Esophagus muscularis mucosa (tissue), 4 donors: ENCODE measurements around the gene SPRR2D. TPM values are rescaled to one million over a fixed set of nuclear protein-coding genes. Genes with fewer than 3 reads are reported as not detected.
"Not testable (repeated sequence)": the region's sequence is repeated elsewhere in the genome, so short reads cannot be mapped to it uniquely, and the experiment has no call there.

Experiments
- DNase-seq: peaks from one replicate; pipeline ENCODE4 v3.0.0-alpha.2; 2017; ENCODE audit errors: extremely low spot score
- H3K27ac ChIP-seq, 4 donors: fragments of 200-600 bp; sonication (generic); replicated peaks in 1 of 4; 1 replicate in 3 of 4; 2 replicates in 1 of 4; pipeline ENCODE4 v1.5.1; 2016 to 2019; ENCODE audit warnings: mild to moderate bottlenecking in 1 of 4
- H3K27me3 ChIP-seq, 4 donors: fragments of 200-600 bp; sonication (generic); one replicate each; pipeline versions ENCODE4 v1.5.1 to v1.6.0; 2016 to 2019
- H3K36me3 ChIP-seq, 4 donors: fragments of 200-600 bp; sonication (generic); one replicate each; pipeline ENCODE4 v1.5.1; 2016 to 2019
- H3K4me1 ChIP-seq, 4 donors: fragments of 200-600 bp; sonication (generic); one replicate each; pipeline ENCODE4 v1.5.1; 2016 to 2019
- H3K4me3 ChIP-seq, 4 donors: fragments of 200-600 bp; sonication (generic); 1 replicate in 2 of 4; 2 replicates in 2 of 4; pipeline ENCODE4 v1.5.1; 2016 to 2019; ENCODE audit warnings: mild to moderate bottlenecking in 4 of 4, moderate library complexity in 1 of 4
- H3K9me3 ChIP-seq, 4 donors: fragments of 200-600 bp; sonication (generic); 1 replicate in 3 of 4; 2 replicates in 1 of 4; pipeline ENCODE4 v1.5.1; 2016 to 2019
- CTCF ChIP-seq, 3 experiments: fragments of 200-600 bp in 2 of 3; fragments of 450-650 bp in 1 of 3; sonication (generic) in 2 of 3; IDR thresholded peaks; one replicate each; pipeline ENCODE4 v1.5.1; 2017 to 2019; ENCODE audit warnings: antibody characterized with exemption in 3 of 3, mild to moderate bottlenecking in 2 of 3, moderate library complexity in 1 of 3
- EP300 ChIP-seq: sonication (generic); formaldehyde crosslinking; IDR thresholded peaks from one replicate; pipeline ENCODE4 v1.6.1; 2017; ENCODE audit warnings: antibody characterized with exemption
- POLR2A ChIP-seq: fragments of 450-650 bp; IDR thresholded peaks from one replicate; pipeline ENCODE4 v1.6.1; 2017; ENCODE audit warnings: antibody characterized with exemption, moderate library complexity, mild to moderate bottlenecking, low read depth
- POLR2AphosphoS5 ChIP-seq, 2 donors: sonication (generic); formaldehyde crosslinking; IDR thresholded peaks; one replicate each; pipeline ENCODE4 v1.6.1; 2017; ENCODE audit warnings: antibody characterized with exemption in 2 of 2
- WGBS: methylation state at CpG from one replicate; pipeline ENCODE4 v1.1.5; 2018; 5-methylcytosine and 5-hydroxymethylcytosine counted together
- intact Hi-C: fragments of 100-400 bp; cut with DNase I; formaldehyde crosslinking; loops from one replicate; pipeline ENCODE4 v1.15.1; 2023
- total RNA-seq, 4 donors: library from RNA; depleted of rRNA; stranded (reverse); fragments of >200 nt; gene quantifications; one replicate each; pipeline versions ENCODE4 v1.1.0 to v1.2.1, GENCODE V29; 2016

The SPRR2D gene
- total RNA-seq, 4 donors from 2014 or later: 0.57 to 1.7 TPM; not detected in 2

DNA sequence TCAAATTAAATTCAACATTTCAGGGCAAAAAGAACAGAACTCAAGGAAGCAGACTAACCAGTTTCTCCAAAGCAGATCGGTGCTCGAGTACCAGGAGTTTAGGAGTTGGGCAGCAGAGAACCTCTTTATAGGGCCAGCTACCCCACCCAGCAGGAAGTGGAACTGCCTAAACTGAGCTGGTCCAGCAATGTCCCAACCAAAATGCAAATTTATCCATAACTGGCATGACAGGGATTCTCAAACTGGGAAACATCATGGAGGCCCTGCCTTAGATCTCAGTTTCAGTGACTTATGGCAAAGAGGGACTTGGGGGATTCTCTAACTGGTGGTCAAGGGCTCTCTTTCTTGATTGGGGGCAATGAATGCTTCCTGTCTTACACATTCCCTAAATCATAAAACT is 30.6 kb upstream of the SPRR2D start, which contains the start of gene SPRR2B:
TSS of gene SPRR2B (minus strand) at position 101 of the 400 bp plus-strand sequence. CDS start 772 bp downstream, outside the sequence.
- 96% methylated on average over 2 of the region's 2 CpGs for WGBS
- DNase-seq: no peak
- intact Hi-C loops: no loop called here
- no peak for TF ChIP-seq EP300
- TF ChIP-seq CTCF (IDR thresholded peaks at IDR 0.05): no peak
- no peak for TF ChIP-seq POLR2A
- no peak for TF ChIP-seq POLR2AphosphoS5 (IDR thresholded peaks at IDR 0.05)
- H3K36me3 ChIP-seq: no peaks in the 10 kb centered on the region
- no peak within 1 kb of the TSS for H3K27ac ChIP-seq
- no peaks in the 10 kb centered on the region for H3K27me3 ChIP-seq
- H3K4me3 ChIP-seq: no peak within 1 kb of the TSS
- H3K9me3 ChIP-seq: no peaks in the 10 kb centered on the region
- H3K4me1 ChIP-seq: no peaks in the 10 kb centered on the region

DNA sequence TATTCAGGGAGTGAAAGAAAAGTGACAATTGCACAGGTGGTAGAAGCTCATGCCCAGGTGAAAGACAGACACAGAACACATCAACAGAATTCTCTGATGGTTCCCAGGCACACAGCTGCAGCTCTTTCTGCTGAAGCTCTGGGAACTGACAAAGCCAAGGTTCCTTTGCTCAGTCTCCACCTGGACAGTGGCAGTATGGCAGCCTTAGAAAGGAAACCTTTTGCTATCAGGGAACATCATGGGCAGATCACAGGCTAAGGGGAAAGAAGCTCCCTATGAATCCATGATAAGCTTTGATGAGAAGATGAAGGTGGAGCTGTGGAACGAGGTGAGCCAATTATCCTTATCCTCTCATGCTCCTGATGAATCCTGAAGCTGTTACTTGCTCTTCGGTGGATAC is 29.3 kb upstream of the SPRR2D start:
- H3K9me3 ChIP-seq: no peaks in the 10 kb centered on the region
- intact Hi-C loops: no loop called here
- no peaks in the 10 kb centered on the region for H3K27me3 ChIP-seq
- H3K27ac ChIP-seq: no peak overlapping the region
- no peaks in the 10 kb centered on the region for H3K4me1 ChIP-seq
- no peak for DNase-seq
- WGBS: 56% methylated on average over 2 of the region's 2 CpGs
- TF ChIP-seq CTCF (IDR thresholded peaks at IDR 0.05): no peak
- TF ChIP-seq POLR2AphosphoS5 (IDR thresholded peaks at IDR 0.05): no peak
- TF ChIP-seq POLR2A: no peak
- TF ChIP-seq EP300: no peak
- no peaks in the 10 kb centered on the region for H3K36me3 ChIP-seq
- H3K4me3 ChIP-seq: no peak overlapping the region

DNA sequence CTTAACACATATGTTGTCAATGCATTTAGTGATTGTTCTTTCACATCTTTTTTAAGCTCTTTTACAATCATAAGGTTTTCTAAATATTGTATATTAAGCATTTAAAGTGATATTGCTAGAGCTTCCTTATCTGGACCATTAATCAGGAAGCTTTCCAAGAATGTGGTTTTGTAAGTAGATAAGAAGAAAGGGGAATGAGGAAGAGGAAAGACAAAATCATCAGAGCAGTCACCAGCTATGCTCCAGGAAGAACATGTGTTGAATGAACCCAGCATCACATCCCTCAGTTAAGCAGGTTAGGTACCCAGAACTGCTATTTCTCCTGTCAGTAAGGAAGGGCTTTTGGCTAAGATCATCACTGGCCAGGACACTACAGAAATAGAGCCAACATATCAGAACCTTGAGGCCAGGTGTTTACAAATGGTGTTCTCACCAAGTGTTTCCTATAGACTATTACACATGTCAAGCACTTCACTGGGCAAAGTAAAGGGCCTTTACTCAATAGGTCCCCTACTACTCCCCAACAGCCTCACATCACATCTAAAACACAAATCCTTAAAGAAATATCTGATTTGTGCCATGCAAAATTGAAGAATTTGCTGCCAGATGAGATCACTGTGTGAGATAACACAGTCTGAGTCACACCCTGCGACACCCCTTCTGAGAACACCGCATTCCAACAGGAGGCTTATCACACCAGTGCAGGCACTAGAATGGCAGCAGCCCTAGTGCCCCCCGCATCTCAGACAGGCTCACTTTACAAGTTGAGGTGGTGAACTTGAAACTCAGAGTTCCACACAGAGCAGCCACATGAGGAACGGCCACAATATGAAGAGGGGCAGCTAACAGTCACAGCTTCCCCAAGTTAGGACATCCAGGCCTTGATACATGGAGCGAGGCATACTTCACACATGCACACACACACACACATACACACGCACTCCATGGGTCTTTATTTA is 18.2 kb upstream of the SPRR2D start:
- WGBS: 77% methylated on average over 6 of the region's 6 CpGs
- Histone ChIP-seq H3K36me3 (no peaks in the 10 kb centered on the region), H3K9me3 (no peaks in the 10 kb centered on the region), H3K27ac (no peak overlapping the region), H3K27me3 (no peaks in the 10 kb centered on the region), H3K4me3 (no peak overlapping the region), H3K4me1 (no peaks in the 10 kb centered on the region)
- TF ChIP-seq EP300: no peak
- no peak for TF ChIP-seq POLR2AphosphoS5 (IDR thresholded peaks at IDR 0.05)
- TF ChIP-seq POLR2A: no peak
- no peak for TF ChIP-seq CTCF (IDR thresholded peaks at IDR 0.05)
- intact Hi-C loops: no loop called here
- DNase-seq: no peak

- H3K4me3 ChIP-seq: no peak overlapping the region
- WGBS: 53% methylated on average over 2 of the region's 2 CpGs
- intact Hi-C loops: no loop called here
- no peak for DNase-seq
- no peaks in the 10 kb centered on the region for H3K27me3 ChIP-seq
- H3K9me3 ChIP-seq: peaks cover 0 to 1% (median 0%) of the 10 kb centered on the region in 4 donors
- H3K4me1 ChIP-seq: no peaks in the 10 kb centered on the region
- H3K27ac ChIP-seq: no peak overlapping the region
- TF ChIP-seq POLR2A (no peak), EP300 (no peak)
- H3K36me3 ChIP-seq: no peaks in the 10 kb centered on the region
Observed at GRCh38 chr1:153058154-153058553, 17.2 kb upstream of the SPRR2D start.

GRCh38 chr1:153057375-153057774 is 16.5 kb upstream of the SPRR2D start, which contains the start of gene SPRR2A:
TSS of gene SPRR2A (minus strand) at chr1:153057512. CDS start at chr1:153056735, 777 bp downstream.
- TF ChIP-seq EP300 (no peak), CTCF (IDR thresholded peaks at IDR 0.05) (no peak), POLR2AphosphoS5 (IDR thresholded peaks at IDR 0.05) (no peak), POLR2A (no peak)
- DNase-seq: no peak
- WGBS: 65% methylated on average over 2 of the region's 2 CpGs
- Histone ChIP-seq H3K9me3 (peaks cover 0 to 8% (median 0%) of the 10 kb centered on the region in 4 donors), H3K4me3 (no peak within 1 kb of the TSS), H3K4me1 (no peaks in the 10 kb centered on the region), H3K36me3 (no peaks in the 10 kb centered on the region), H3K27ac (no peak within 1 kb of the TSS), H3K27me3 (no peaks in the 10 kb centered on the region)
- intact Hi-C loops: no loop called here

- H3K27me3 ChIP-seq, DNase-seq, H3K9me3 ChIP-seq, H3K36me3 ChIP-seq, H3K27ac ChIP-seq, intact Hi-C loops, H3K4me1 ChIP-seq, H3K4me3 ChIP-seq: not testable (repeated sequence)
- 69% methylated on average over 3 of the region's 3 CpGs for WGBS
Observed at GRCh38 chr1:153056111-153056510, 15.2 kb upstream of the SPRR2D start.
